GM12873 (cell line): ENCODE measurements around the gene MRPS34.

Experiments used
- CTCF ChIP-seq: IDR thresholded peaks from 2 replicates; pipeline ENCODE4 v1.5.1; 2012; ENCODE audit warnings: low read depth, mild to moderate bottlenecking, moderate library complexity, low read length, control low read depth; ENCODE audit not compliant: insufficient read depth; ENCODE audit errors: missing control alignments

The MRPS34 gene

GRCh38 chr16:1760911-1761310 lies 12.0 kb downstream of the MRPS34 start:
- no peak for TF ChIP-seq CTCF

DNA sequence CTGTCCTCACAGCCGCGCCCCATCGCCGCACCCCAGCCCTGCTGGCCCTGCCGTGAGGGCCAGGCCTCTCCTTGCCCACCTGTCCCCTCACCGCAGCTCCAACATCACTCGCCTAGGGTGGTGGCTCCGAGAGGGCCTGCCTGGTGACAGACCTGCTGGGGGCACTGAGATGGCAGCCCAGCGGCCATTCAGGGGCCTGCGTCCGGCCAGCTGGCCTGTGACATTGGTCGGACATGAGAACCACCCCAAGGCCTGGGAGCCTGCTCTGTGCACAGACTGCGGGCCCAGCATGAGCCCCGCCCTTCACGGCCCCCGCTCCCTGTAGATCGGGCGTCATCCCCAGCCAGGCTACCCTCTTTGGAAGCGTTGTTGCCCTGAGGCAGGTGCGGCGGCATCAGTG lies 13.4 kb downstream of the MRPS34 start:
- no peak for TF ChIP-seq CTCF

- no peak for TF ChIP-seq CTCF
These were observed 14.0 kb downstream of the MRPS34 start for GRCh38 chr16:1758923-1759322.

DNA sequence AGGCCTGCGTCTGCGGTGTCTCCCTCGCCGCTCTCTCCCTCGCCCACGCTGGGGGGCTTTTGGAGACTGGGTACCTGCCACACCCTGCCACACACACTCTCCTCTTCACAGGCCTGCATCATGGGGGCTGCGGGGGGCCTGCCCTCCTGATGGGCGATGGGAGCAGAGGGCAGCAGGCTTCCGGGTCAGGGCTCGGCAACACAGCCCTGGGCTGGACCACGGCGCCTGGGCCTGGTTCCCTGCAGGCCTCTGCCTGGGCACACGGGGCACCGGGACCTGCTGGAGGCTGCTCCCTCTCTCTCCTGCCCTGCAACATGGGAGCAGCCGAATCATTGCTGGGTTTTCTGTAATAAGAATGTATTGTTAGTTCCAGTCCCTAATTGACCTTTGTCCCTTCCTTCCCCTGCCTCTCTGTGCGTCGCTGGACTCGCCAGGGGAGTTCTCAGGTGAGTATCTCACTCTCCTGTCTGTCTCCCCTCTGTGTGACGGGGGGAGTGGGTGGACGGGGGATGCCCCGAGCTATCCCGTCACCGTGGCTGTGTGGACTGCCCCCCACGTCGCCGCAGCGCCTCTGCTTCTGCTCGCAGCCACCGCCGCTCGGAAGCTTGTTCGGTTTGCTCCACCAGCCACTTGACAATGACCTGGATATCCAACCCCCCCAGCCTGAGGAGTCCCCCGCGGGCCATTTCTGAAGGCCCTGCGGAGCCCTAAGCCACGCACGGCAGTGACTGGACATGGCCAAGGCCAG lies 15.0 kb downstream of the MRPS34 start:
- TF ChIP-seq CTCF: no peak

DNA sequence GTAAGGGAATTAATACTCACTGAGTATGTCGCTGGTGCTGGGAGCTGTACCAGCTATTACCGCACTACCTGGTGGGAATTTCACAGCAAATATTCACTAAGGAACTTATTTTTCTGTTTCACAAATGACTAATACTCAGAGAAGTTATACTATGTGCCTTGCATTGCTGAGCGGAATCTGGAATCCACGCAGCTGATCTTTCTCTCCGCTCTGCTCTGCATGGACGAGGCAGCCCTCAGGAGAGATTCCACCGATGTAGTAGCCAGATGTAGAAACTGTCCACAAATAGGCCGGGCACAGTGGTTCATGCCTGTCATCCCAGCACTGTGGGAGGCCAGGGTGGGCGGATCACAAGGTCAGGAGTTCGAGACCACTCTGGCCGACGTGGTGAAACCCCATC lies 18.7 kb downstream of the MRPS34 start:
- no peak for TF ChIP-seq CTCF

GRCh38 chr16:1752853-1753252 lies 20.1 kb downstream of the MRPS34 start:
- no peak for TF ChIP-seq CTCF

DNA sequence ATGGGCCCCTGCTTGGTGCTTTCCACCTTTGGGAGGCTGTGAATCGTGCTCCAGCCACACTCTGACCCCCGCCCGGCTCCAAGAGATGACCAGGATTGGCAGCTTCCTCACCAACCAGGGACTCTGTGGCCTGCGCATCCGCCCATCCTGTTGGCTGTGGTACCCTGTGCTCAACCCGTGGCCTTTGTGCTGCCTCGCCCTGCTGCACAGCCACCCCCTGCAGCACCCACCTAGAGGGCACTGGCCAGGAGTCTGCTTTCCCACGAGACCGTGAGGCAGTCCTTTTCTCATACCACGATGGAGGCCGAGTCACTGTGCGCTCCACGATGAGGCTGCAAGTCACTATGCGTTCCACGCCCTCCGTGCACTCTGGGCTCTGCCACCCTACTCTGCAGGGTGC lies 21.0 kb downstream of the MRPS34 start:
- TF ChIP-seq CTCF: no peak
